K562 (cell line): ENCODE data around the gene UBQLN3. TPM values are rescaled to one million over a fixed set of nuclear protein-coding genes. Genes with fewer than 3 reads are reported as not detected.

Experiments
- ARNT ChIP-seq, 2 experiments: fragments of 450-650 bp; IDR thresholded peaks; 2 replicates each; pipeline ENCODE4 v1.6.1; 2016; ENCODE audit warnings: mild to moderate bottlenecking in 1 of 2
- CHD2 ChIP-seq: IDR thresholded peaks from 2 replicates; pipeline ENCODE4 v1.6.1; 2011; ENCODE audit warnings: low read depth, low read length
- GABPB1 ChIP-seq: sonication (generic); formaldehyde crosslinking; IDR thresholded peaks from 2 replicates; pipeline ENCODE4 v1.8.0; 2022; ENCODE audit warnings: mild to moderate bottlenecking, missing genetic modification reagents
- HMGXB4 ChIP-seq: sonication (generic); formaldehyde crosslinking; IDR thresholded peaks from 2 replicates; pipeline ENCODE4 v1.8.1; 2023; ENCODE audit warnings: mild to moderate bottlenecking, missing genetic modification reagents
- KDM5B ChIP-seq: fragments of 200-600 bp; sonication (generic); IDR thresholded peaks from 2 replicates; pipeline ENCODE4 v1.6.1; 2012; ENCODE audit warnings: low read depth, mild to moderate bottlenecking, moderate library complexity, low read length, control low read depth, inconsistent platforms; ENCODE audit not compliant: insufficient replicate concordance
- MTA1 ChIP-seq: fragments of 450-650 bp; IDR thresholded peaks from 2 replicates; pipeline ENCODE4 v1.6.1; 2017; ENCODE audit warnings: borderline replicate concordance
- MTA2 ChIP-seq: fragments of 450-650 bp; IDR thresholded peaks from 2 replicates; pipeline ENCODE4 v1.6.1; 2016; ENCODE audit warnings: low read depth
- NKRF ChIP-seq: fragments of 450-650 bp; IDR thresholded peaks from 2 replicates; pipeline ENCODE4 v1.6.1; 2016; ENCODE audit warnings: borderline replicate concordance
- NR4A1 ChIP-seq, 2 experiments: fragments of 250-450 bp in 1 of 2; fragments of 450-650 bp in 1 of 2; sonication (Bioruptor Pico) in 1 of 2; IDR thresholded peaks; 2 replicates each; pipeline versions ENCODE4 v1.4.0 to v1.6.1; 2016 to 2020; ENCODE audit warnings: mild to moderate bottlenecking in 2 of 2, missing compliant biosample characterization in 1 of 2, missing genetic modification characterization in 1 of 2, moderate library complexity in 1 of 2
- SIN3A ChIP-seq, 2 experiments: fragments of 150-350 bp in 1 of 2; IDR thresholded peaks; 2 replicates each; pipeline ENCODE4 v1.6.1; 2011 to 2016; ENCODE audit warnings: borderline replicate concordance in 2 of 2, low read depth in 2 of 2, low read length in 2 of 2, mild to moderate bottlenecking in 2 of 2, moderate library complexity in 2 of 2; ENCODE audit not compliant: control insufficient read depth in 1 of 2
- SPI1 ChIP-seq: IDR thresholded peaks from 2 replicates; pipeline ENCODE4 v1.6.1; 2011; ENCODE audit warnings: low read depth, low read length, control low read depth, borderline replicate concordance
- TAF1 ChIP-seq: IDR thresholded peaks from 2 replicates; pipeline ENCODE4 v1.6.1; 2011; ENCODE audit warnings: mild to moderate bottlenecking, low read length, moderate library complexity; ENCODE audit not compliant: insufficient read depth, control insufficient read depth, severe bottlenecking; ENCODE audit errors: extremely low read depth
- ZNF318 ChIP-seq, 2 experiments: fragments of 450-650 bp; IDR thresholded peaks; 2 replicates each; pipeline ENCODE4 v1.6.1; 2016; ENCODE audit warnings: mild to moderate bottlenecking in 2 of 2, borderline replicate concordance in 1 of 2, low read depth in 1 of 2, moderate library complexity in 1 of 2
- polyA plus RNA-seq, 8 experiments: library from polyadenylated mRNA; depleted of rRNA in 4 of 8; stranded (reverse) in 5 of 8; unstranded in 3 of 8; fragments of >200 nt; fragmentation: Nextera tagmentation in 2 of 8; fragmentation: Illumina TruSeq in 1 of 8; extraction: Ambion mirVana in 2 of 8; extraction: Trizol in 1 of 8; gene quantifications; 2 replicates each; pipeline versions ENCODE4 v1.2.1 to v1.2.3, GENCODE V29; 2011 to 2014; ENCODE audit warnings: inconsistent platforms in 1 of 8, missing spikeins in 1 of 8
- total RNA-seq, 7 experiments: library from RNA; depleted of rRNA in 6 of 7; stranded (reverse); fragments of >200 nt in 6 of 7; fragmentation: Illumina TruSeq in 2 of 7; extraction: Trizol in 2 of 7; gene quantifications; 2 replicates each; pipeline versions ENCODE4 v1.2.1 to v1.2.3, GENCODE V29; 2011 to 2021; ENCODE audit warnings: low replicate concordance in 1 of 7

Gene UBQLN3
- total and polyA plus RNA-seq, 9 of the 15 experiments (the other 6 are each of a cell fraction or from before 2014, with no cell fraction given), result 0.01 to 0.27 TPM; not detected in 7

GRCh38 chr11:5504403-5504921 is 5.3 kb downstream of the UBQLN3 start (continued):
- TF ChIP-seq ZNF318 (IDR thresholded peaks at IDR 0.05; ENCODE audit: borderline replicate concordance in 1 of 2, low read depth in 1 of 2), result 0 out of 4 replicates have a peak, but pooled peaks of 1 of the 2 experiments have one; percentile 13
- TF ChIP-seq SIN3A (IDR thresholded peaks at IDR 0.05; ENCODE audit: borderline replicate concordance in 2 of 2, control insufficient read depth in 1 of 2, low read depth in 2 of 2, low read length in 2 of 2), result peak; percentile 34 to 59; a peak in 3 of 4 replicates
- peak; percentile 19; the same call in 1 of the 2 replicates for TF ChIP-seq NKRF
- no peak for TF ChIP-seq HMGXB4 (CRISPR knock-in tag)
- peak; percentile 37 for TF ChIP-seq KDM5B
- TF ChIP-seq MTA1, result 0 out of 2 replicates have a peak, but pooled peaks have one; percentile 24
- no peak for TF ChIP-seq NR4A1 (CRISPR knock-in tag; IDR thresholded peaks at IDR 0.05)
- no peak for TF ChIP-seq NR4A1 (tag; IDR thresholded peaks at IDR 0.05)
- TF ChIP-seq MTA2, result 0 out of 2 replicates have a peak, but pooled peaks have one; percentile 6
- TF ChIP-seq CHD2, result no peak
- peak; percentile 45 for TF ChIP-seq TAF1
- 0 out of 4 replicates have a peak, but pooled peaks of 1 of the 2 experiments have one; percentile 24 for TF ChIP-seq ARNT (IDR thresholded peaks at IDR 0.05)
- peak; percentile 98 for TF ChIP-seq SPI1
- TF ChIP-seq GABPB1 (CRISPR knock-in tag), result no peak
